SK-N-SH (cell line): ENCODE results near the gene TMC1.

Source experiments
- EP300 ChIP-seq, 2 experiments: IDR thresholded peaks; 2 replicates each; pipeline versions ENCODE4 v1.4.0 to v1.6.1; 2012; ENCODE audit warnings: borderline replicate concordance in 1 of 2, low read depth in 1 of 2, low read length in 1 of 2
- EZH2phosphoT487 ChIP-seq: fragments of 200-600 bp; sonication (generic); IDR thresholded peaks from 2 replicates; pipeline ENCODE4 v1.6.1; 2017; ENCODE audit warnings: low read depth, mixed run types, mild to moderate bottlenecking, antibody characterized with exemption, moderate library complexity, borderline replicate concordance
- FOXJ3 ChIP-seq: sonication (generic); formaldehyde crosslinking; IDR thresholded peaks from 2 replicates; pipeline ENCODE4 v1.5.1; 2020; ENCODE audit warnings: mild to moderate bottlenecking, missing genetic modification reagents
- POLR2AphosphoS5 ChIP-seq: IDR thresholded peaks from 2 replicates; pipeline ENCODE4 v1.6.1; 2012; ENCODE audit warnings: low read depth, low read length
- TCF12 ChIP-seq: IDR thresholded peaks from 2 replicates; pipeline ENCODE4 v1.4.0; 2012
- TEAD4 ChIP-seq: IDR thresholded peaks from 2 replicates; pipeline ENCODE4 v1.4.0; 2012; ENCODE audit warnings: mild to moderate bottlenecking, borderline replicate concordance; ENCODE audit not compliant: insufficient read depth
- YY1 ChIP-seq: IDR thresholded peaks from 2 replicates; pipeline ENCODE4 v1.4.0; 2012; ENCODE audit warnings: low read depth, mild to moderate bottlenecking
- TF ChIP-seq, protein P1 (sequence below): fragments of 200-600 bp; sonication (generic); IDR thresholded peaks from 2 replicates; pipeline ENCODE4 v1.6.1; 2017; ENCODE audit warnings: antibody characterized with exemption, mild to moderate bottlenecking, moderate library complexity
- TF ChIP-seq, protein P2 (sequence below): IDR thresholded peaks from 2 replicates; pipeline ENCODE4 v1.4.0; 2012; ENCODE audit warnings: low read depth, borderline replicate concordance
- TF ChIP-seq, protein P3 (sequence below): IDR thresholded peaks from 2 replicates; pipeline ENCODE4 v1.4.0; 2012; ENCODE audit warnings: low read depth
- TF ChIP-seq, protein P4 (sequence below): IDR thresholded peaks from 2 replicates; pipeline ENCODE4 v1.6.1; 2012; ENCODE audit warnings: mild to moderate bottlenecking, low read depth, low read length, moderate library complexity

DNA sequence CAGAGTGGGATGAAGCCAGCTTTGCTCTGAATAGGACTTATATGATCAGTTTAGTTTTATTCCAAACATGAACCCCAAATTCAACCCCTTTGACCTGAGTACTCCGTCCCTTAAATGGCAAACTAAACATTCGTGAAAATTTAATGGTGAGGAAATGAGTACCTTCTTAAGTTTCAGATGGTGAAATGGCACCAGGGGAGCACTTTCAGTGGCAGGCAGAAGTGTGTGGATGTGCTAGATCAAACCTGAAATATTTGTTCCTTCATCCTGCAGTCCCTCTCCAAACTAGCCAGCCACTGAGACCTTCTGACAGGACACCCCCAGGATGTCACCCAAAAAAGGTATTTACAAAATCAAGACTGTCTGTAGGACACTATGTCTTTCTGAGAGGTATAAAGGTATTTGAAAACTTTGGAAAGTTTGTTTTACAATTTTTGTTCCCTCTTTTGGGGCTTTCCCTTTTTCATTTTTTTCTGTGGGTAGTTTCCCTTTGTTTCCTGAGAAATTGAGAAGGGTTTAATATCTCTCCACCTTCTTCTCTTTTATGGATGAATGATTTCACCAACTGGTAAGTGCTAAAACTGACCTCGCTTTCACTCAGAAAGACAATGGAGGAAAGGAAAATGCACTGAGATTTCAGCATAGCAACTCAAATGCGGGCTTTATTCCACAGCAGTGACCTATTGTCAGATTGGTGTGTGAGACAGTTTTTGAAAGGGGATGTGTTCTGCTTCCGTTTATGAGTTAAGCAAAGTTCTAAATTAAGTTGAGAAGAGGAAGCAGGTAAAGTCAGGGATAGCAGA is 127.1 kb downstream of the TMC1 start:
- TF ChIP-seq EP300 (IDR thresholded peaks at IDR 0.05; ENCODE audit: borderline replicate concordance in 1 of 2, low read depth in 1 of 2, low read length in 1 of 2) (no peak), YY1 (no peak), FOXJ3 (CRISPR knock-in tag) (no peak), TEAD4 (no peak), POLR2AphosphoS5 (no peak), EZH2phosphoT487 (no peak), TCF12 (no peak)
- TF ChIP-seq, protein P1, sequence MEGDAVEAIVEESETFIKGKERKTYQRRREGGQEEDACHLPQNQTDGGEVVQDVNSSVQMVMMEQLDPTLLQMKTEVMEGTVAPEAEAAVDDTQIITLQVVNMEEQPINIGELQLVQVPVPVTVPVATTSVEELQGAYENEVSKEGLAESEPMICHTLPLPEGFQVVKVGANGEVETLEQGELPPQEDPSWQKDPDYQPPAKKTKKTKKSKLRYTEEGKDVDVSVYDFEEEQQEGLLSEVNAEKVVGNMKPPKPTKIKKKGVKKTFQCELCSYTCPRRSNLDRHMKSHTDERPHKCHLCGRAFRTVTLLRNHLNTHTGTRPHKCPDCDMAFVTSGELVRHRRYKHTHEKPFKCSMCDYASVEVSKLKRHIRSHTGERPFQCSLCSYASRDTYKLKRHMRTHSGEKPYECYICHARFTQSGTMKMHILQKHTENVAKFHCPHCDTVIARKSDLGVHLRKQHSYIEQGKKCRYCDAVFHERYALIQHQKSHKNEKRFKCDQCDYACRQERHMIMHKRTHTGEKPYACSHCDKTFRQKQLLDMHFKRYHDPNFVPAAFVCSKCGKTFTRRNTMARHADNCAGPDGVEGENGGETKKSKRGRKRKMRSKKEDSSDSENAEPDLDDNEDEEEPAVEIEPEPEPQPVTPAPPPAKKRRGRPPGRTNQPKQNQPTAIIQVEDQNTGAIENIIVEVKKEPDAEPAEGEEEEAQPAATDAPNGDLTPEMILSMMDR = no peak
- TF ChIP-seq, protein P2, sequence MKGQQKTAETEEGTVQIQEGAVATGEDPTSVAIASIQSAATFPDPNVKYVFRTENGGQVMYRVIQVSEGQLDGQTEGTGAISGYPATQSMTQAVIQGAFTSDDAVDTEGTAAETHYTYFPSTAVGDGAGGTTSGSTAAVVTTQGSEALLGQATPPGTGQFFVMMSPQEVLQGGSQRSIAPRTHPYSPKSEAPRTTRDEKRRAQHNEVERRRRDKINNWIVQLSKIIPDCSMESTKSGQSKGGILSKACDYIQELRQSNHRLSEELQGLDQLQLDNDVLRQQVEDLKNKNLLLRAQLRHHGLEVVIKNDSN = no peak
- TF ChIP-seq, protein P3, sequence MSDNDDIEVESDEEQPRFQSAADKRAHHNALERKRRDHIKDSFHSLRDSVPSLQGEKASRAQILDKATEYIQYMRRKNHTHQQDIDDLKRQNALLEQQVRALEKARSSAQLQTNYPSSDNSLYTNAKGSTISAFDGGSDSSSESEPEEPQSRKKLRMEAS = no peak
- TF ChIP-seq, protein P4, sequence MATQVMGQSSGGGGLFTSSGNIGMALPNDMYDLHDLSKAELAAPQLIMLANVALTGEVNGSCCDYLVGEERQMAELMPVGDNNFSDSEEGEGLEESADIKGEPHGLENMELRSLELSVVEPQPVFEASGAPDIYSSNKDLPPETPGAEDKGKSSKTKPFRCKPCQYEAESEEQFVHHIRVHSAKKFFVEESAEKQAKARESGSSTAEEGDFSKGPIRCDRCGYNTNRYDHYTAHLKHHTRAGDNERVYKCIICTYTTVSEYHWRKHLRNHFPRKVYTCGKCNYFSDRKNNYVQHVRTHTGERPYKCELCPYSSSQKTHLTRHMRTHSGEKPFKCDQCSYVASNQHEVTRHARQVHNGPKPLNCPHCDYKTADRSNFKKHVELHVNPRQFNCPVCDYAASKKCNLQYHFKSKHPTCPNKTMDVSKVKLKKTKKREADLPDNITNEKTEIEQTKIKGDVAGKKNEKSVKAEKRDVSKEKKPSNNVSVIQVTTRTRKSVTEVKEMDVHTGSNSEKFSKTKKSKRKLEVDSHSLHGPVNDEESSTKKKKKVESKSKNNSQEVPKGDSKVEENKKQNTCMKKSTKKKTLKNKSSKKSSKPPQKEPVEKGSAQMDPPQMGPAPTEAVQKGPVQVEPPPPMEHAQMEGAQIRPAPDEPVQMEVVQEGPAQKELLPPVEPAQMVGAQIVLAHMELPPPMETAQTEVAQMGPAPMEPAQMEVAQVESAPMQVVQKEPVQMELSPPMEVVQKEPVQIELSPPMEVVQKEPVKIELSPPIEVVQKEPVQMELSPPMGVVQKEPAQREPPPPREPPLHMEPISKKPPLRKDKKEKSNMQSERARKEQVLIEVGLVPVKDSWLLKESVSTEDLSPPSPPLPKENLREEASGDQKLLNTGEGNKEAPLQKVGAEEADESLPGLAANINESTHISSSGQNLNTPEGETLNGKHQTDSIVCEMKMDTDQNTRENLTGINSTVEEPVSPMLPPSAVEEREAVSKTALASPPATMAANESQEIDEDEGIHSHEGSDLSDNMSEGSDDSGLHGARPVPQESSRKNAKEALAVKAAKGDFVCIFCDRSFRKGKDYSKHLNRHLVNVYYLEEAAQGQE = no peak
